Mesendoderm (in vitro differentiated cells): ENCODE measurements around the gene HOXC5.

Experiments
- DNase-seq: peaks from one replicate; pipeline ENCODE4 v3.0.0; 2013
- H2AK5ac ChIP-seq: 2 replicates; pipeline ENCODE4 v1.6.1; 2013; ENCODE audit warnings: low read length, inconsistent platforms
- H2BK120ac ChIP-seq: 2 replicates; pipeline ENCODE4 v1.6.1; 2013; ENCODE audit warnings: low read depth, mild to moderate bottlenecking, low read length, moderate library complexity, mixed read lengths
- H2BK15ac ChIP-seq: replicated peaks from 2 replicates; pipeline ENCODE4 v1.6.1; 2013; ENCODE audit warnings: low read depth, mild to moderate bottlenecking, moderate library complexity
- H2BK5ac ChIP-seq: 2 replicates; pipeline ENCODE4 v1.6.1; 2013; ENCODE audit warnings: low read length, inconsistent platforms
- H3K18ac ChIP-seq: 2 replicates; pipeline ENCODE4 v1.6.1; 2013; ENCODE audit warnings: mild to moderate bottlenecking, low read length, mixed read lengths
- H3K23ac ChIP-seq: one replicate; pipeline ENCODE4 v1.6.1; 2013; ENCODE audit warnings: low read length
- H3K27ac ChIP-seq: 2 replicates; pipeline ENCODE4 v1.5.1; 2013; ENCODE audit warnings: low read depth, mild to moderate bottlenecking, inconsistent platforms, low read length, moderate library complexity
- H3K27me3 ChIP-seq: 2 replicates; pipeline ENCODE4 v1.6.1; 2013; ENCODE audit warnings: low read length, control low read depth, mild to moderate bottlenecking, inconsistent platforms; ENCODE audit not compliant: insufficient read depth, poor library complexity
- H3K36me3 ChIP-seq: 2 replicates; pipeline ENCODE4 v1.6.1; 2013; ENCODE audit warnings: low read length, inconsistent platforms; ENCODE audit not compliant: control insufficient read depth, insufficient read depth
- H3K4ac ChIP-seq: one replicate; pipeline ENCODE4 v1.6.1; 2013; ENCODE audit warnings: low read depth, mild to moderate bottlenecking, low read length, moderate library complexity
- H3K4me1 ChIP-seq: 2 replicates; pipeline ENCODE4 v1.6.1; 2013; ENCODE audit warnings: low read depth, low read length, inconsistent platforms; ENCODE audit not compliant: control insufficient read depth
- H3K4me2 ChIP-seq: 2 replicates; pipeline ENCODE4 v1.6.1; 2013; ENCODE audit warnings: low read length
- H3K4me3 ChIP-seq: 2 replicates; pipeline ENCODE4 v1.5.1; 2013; ENCODE audit warnings: mild to moderate bottlenecking, low read length
- H3K56ac ChIP-seq: one replicate; pipeline ENCODE4 v1.6.1; 2013; ENCODE audit warnings: low read length
- H3K79me1 ChIP-seq: 2 replicates; pipeline ENCODE4 v1.6.1; 2013; ENCODE audit warnings: low read length, inconsistent platforms
- H3K79me2 ChIP-seq: 2 replicates; pipeline ENCODE4 v1.6.1; 2013; ENCODE audit warnings: mild to moderate bottlenecking, low read length; ENCODE audit not compliant: control insufficient read depth, insufficient read depth
- H3K9ac ChIP-seq: 2 replicates; pipeline ENCODE4 v1.6.1; 2013; ENCODE audit warnings: low read length, inconsistent platforms
- H4K5ac ChIP-seq: one replicate; pipeline ENCODE4 v1.6.1; 2013; ENCODE audit warnings: low read length
- H4K8ac ChIP-seq: one replicate; pipeline ENCODE4 v1.6.1; 2013; ENCODE audit warnings: low read depth, mild to moderate bottlenecking, control low read depth, low read length, moderate library complexity
- WGBS: extraction: QIAGEN DNeasy Blood & Tissue Kit; methylation state at CpG from one replicate; pipeline ENCODE4 v1.1.7; 2013; ENCODE audit warnings: low lambda C conversion rate, missing lambda C conversion rate; ENCODE audit not compliant: insufficient coverage; ENCODE audit errors: extremely low coverage; 5-methylcytosine and 5-hydroxymethylcytosine counted together

HOXC5 gene

DNA sequence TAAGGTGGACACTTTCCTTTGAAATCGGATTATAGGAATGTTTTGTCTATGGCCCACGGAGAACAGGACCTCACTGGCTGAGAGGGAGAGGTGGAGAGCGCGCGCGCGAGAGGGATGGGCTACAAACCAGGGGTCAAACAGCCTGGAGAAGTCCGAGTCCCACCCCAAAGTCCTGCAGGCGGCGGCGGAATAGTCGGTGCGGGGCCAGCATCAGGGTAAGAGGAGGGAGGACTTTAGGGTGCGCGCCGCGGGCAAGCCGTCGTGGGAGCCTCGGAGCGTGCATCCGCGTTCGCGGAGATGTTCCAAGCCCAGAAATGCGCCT, 27.4 kb upstream of the HOXC5 start:
- no peak overlapping the region for H3K18ac ChIP-seq
- no peak overlapping the region for H3K9ac ChIP-seq
- no peak overlapping the region for H2BK15ac ChIP-seq
- no peak overlapping the region for H3K23ac ChIP-seq
- no peaks in the 10 kb centered on the region for H3K4me1 ChIP-seq
- no peaks in the 10 kb centered on the region for H3K79me2 ChIP-seq
- peaks cover 95% of the 10 kb centered on the region for H3K27me3 ChIP-seq
- H3K4me2 ChIP-seq = no peak overlapping the region
- DNase-seq = no peak
- no peak overlapping the region for H2AK5ac ChIP-seq
- H3K4me3 ChIP-seq = no peak overlapping the region
- H3K79me1 ChIP-seq = no peaks in the 10 kb centered on the region
- H3K27ac ChIP-seq = no peak overlapping the region
- no peak overlapping the region for H4K8ac ChIP-seq
- H4K5ac ChIP-seq = no peak overlapping the region
- no peak overlapping the region for H3K4ac ChIP-seq
- no peaks in the 10 kb centered on the region for H3K36me3 ChIP-seq
- H3K56ac ChIP-seq = no peak overlapping the region
- no peak overlapping the region for H2BK120ac ChIP-seq
- no CpG with 5 or more reads among the region's 26 CpGs for whole genome bisulfite sequencing
- H2BK5ac ChIP-seq = no peak overlapping the region

DNA sequence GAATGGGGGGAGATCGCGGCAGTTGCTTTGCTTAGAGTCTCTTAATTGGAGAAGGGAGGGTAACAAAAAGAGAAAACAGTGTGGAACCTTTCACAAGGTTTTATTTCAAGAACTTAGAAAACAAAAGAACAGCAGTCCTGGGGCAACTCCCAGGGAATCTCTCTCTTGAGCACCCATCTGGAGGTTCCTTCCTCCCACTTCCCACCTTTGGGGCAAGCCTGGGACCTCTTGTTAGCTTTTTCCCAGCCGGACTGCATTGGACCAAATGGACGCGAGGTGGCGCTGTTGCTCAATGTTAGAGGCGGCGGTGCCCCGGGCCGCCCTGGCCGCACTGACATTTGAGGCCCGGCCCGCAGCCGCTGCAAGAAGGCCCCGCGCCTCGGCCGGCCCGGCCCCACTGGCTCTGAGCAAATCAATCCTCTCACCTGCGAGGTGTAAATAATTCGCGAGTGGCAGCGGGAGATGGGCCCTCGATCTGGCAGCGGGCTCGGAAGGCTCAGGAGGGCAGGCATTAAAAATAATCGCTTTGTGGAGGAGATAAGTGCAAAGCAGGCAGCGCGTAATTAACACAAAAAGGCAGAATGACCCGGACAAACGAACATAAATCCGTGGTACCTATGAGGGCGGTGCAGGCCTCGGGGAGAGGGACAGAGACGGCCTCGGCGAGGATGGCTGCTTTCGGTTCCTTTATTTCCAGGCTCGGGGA, 26.8 kb upstream of the HOXC5 start:
- H3K4ac ChIP-seq = no peak overlapping the region
- H3K4me3 ChIP-seq = no peak overlapping the region
- H3K23ac ChIP-seq = no peak overlapping the region
- H3K4me1 ChIP-seq = no peaks in the 10 kb centered on the region
- peaks cover 95% of the 10 kb centered on the region for H3K27me3 ChIP-seq
- no peak overlapping the region for H3K27ac ChIP-seq
- H2BK15ac ChIP-seq = no peak overlapping the region
- no peak overlapping the region for H3K18ac ChIP-seq
- H3K9ac ChIP-seq = no peak overlapping the region
- H2BK5ac ChIP-seq = no peak overlapping the region
- no peak overlapping the region for H3K56ac ChIP-seq
- H4K5ac ChIP-seq = no peak overlapping the region
- H2AK5ac ChIP-seq = no peak overlapping the region
- no peaks in the 10 kb centered on the region for H3K36me3 ChIP-seq
- H3K4me2 ChIP-seq = no peak overlapping the region
- H2BK120ac ChIP-seq = no peak overlapping the region
- no peaks in the 10 kb centered on the region for H3K79me1 ChIP-seq
- peak; percentile 86 for DNase-seq
- H4K8ac ChIP-seq = no peak overlapping the region
- no CpG with 5 or more reads among the region's 39 CpGs for WGBS
- no peaks in the 10 kb centered on the region for H3K79me2 ChIP-seq

DNA sequence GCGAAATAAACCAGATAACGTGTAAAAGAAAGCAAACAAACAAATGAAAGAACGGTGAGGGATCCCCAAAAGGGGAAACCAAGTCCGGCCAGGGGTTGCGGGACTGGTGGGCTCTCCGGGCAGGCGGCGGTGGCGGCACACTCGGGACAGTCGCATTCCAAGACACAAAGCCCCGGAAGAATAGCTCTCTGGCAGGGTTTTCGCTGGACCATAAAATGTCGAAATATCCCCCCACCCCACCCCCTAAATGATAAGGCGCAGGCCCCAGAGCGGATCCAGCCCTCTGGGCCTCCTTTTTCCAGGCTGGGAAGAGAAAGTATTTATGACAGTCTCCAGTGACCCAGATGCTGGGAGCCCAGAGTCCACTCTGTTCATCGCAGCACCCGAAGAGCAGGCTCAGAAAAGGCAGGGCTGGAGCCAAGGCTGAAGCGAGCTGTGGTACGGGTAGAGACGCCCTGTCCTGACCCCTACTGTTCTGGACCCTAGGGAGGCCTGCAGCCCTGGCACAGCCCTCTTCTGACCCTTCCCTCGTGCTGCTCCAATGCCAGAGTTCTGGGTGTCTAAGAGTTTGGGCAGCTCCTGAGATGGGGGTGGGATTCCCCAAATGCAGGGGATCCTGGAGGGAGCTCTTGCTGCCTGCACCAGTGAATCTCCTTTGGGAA, 26.2 kb upstream of the HOXC5 start:
- no peak overlapping the region for H2BK120ac ChIP-seq
- no peak overlapping the region for H2AK5ac ChIP-seq
- H2BK15ac ChIP-seq = no peak overlapping the region
- no peaks in the 10 kb centered on the region for H3K79me1 ChIP-seq
- H3K79me2 ChIP-seq = no peaks in the 10 kb centered on the region
- no peak for DNase-seq
- H4K5ac ChIP-seq = no peak overlapping the region
- no peak overlapping the region for H3K18ac ChIP-seq
- no peak overlapping the region for H3K4me3 ChIP-seq
- no peak overlapping the region for H3K9ac ChIP-seq
- no peaks in the 10 kb centered on the region for H3K4me1 ChIP-seq
- no peak overlapping the region for H4K8ac ChIP-seq
- no peak overlapping the region for H3K23ac ChIP-seq
- H3K36me3 ChIP-seq = no peaks in the 10 kb centered on the region
- H3K27ac ChIP-seq = no peak overlapping the region
- peaks cover 93% of the 10 kb centered on the region for H3K27me3 ChIP-seq
- H2BK5ac ChIP-seq = no peak overlapping the region
- no CpG with 5 or more reads among the region's 22 CpGs for WGBS
- H3K56ac ChIP-seq = no peak overlapping the region
- no peak overlapping the region for H3K4ac ChIP-seq
- no peak overlapping the region for H3K4me2 ChIP-seq

DNA sequence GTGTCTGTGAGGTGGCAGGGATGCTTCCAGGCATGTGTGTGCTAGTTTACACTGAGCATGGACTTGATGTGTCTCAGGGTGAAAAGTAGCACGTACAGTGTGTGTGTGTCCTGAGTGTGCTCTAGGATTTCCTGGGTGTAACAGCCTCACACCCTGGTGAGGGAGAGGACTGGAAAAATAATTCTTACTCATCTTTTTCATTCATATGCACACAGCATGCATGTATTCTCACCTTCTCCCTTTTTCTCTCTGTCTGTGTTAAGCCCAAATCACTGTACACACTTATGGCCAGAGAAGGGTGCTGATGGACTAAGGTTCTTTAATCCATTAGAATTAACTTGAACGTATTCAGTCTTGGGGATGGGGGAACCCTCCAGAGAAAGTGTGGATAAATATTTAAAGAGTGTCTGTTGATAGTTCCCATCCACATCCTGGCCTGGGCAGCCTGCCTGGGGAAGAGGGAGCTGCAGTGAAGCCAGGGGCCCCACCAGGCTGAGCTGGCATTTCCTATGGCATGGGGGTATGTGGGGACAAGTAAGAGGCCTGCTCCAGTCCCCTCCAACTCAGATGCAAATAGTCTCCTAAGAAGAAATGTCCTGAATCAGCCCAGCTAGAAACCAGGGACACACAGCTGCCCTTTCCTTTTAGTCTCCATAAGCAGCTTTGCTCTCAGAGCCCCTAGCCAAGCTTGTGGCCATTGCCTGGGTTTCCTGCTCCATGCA, 25.2 kb upstream of the HOXC5 start:
- Histone ChIP-seq H2BK5ac (no peak overlapping the region), H3K27me3 (peaks cover 87% of the 10 kb centered on the region), H2BK15ac (no peak overlapping the region), H3K4ac (no peak overlapping the region), H2BK120ac (no peak overlapping the region), H3K36me3 (no peaks in the 10 kb centered on the region), H3K23ac (no peak overlapping the region), H3K9ac (no peak overlapping the region), H3K18ac (no peak overlapping the region), H3K4me2 (no peak overlapping the region), H3K4me1 (no peaks in the 10 kb centered on the region), H3K56ac (no peak overlapping the region), H4K8ac (no peak overlapping the region), H3K79me1 (no peaks in the 10 kb centered on the region), H4K5ac (no peak overlapping the region), H3K27ac (no peak overlapping the region), H2AK5ac (no peak overlapping the region), H3K79me2 (no peaks in the 10 kb centered on the region), H3K4me3 (no peak overlapping the region)
- WGBS = no CpG with 5 or more reads among the region's 2 CpGs
- DNase-seq = no peak

DNA sequence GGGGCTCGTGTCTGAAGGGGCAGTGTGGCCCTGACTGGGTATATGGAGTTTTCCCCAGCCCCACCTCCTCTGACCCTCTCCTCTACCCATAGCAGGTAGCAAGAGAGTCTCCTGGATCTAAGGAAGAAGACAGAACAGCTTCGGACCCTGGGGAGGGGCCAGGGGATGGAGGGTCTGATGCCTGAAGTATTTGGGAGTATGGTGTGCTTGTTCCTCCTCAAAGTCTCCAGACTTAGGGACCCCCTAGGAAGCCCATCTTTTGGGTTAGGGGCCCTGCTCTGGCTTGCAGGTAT, 24.6 kb upstream of the HOXC5 start:
- Histone ChIP-seq H3K56ac (no peak overlapping the region), H3K79me1 (no peaks in the 10 kb centered on the region), H3K79me2 (no peaks in the 10 kb centered on the region), H3K36me3 (no peaks in the 10 kb centered on the region), H3K23ac (no peak overlapping the region), H3K4me3 (no peak overlapping the region), H3K4me1 (no peaks in the 10 kb centered on the region), H3K27me3 (peaks cover 87% of the 10 kb centered on the region), H3K27ac (no peak overlapping the region), H3K4me2 (no peak overlapping the region), H3K9ac (no peak overlapping the region), H3K18ac (no peak overlapping the region), H2AK5ac (no peak overlapping the region), H4K5ac (no peak overlapping the region), H3K4ac (no peak overlapping the region), H2BK120ac (no peak overlapping the region), H4K8ac (no peak overlapping the region), H2BK5ac (no peak overlapping the region), H2BK15ac (no peak overlapping the region)
- DNase-seq = no peak
- WGBS = no CpG with 5 or more reads among the region's 2 CpGs
